ENCODE data around the gene APOL6. TPM values are rescaled to one million over a fixed set of nuclear protein-coding genes. Genes with fewer than 3 reads are reported as not detected.

The APOL6 gene
- total RNA-seq, 2 donors from 2014 or later: 15.3 to 26.5 TPM

DNA sequence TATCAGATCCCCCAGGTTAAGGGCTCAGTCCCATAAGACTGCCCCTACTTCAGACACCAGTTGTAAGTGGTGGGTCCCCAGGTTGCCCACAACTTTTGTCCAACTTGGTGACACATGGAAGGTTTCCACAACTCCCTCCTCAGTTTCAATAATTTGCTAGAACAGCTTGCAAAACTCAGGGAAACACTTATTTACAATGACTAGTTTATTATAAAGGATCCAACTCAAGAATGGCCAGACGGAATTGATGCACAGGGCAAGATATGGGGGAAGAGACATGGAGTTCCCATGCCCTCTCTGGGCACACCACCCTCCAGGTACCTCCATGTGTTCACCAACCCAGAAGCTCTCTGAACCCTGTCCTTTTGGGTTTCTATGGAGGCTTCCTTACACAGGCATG lies 5.6 kb downstream of the APOL6 start:
- no peak for ATAC-seq (ENCODE audit: insufficient number of reproducible peaks, low FRiP score, low read depth)
- Histone ChIP-seq H3K36me3 (peaks cover 10% of the 10 kb centered on the region), H3K27me3 (replicated peaks; ENCODE audit: insufficient read depth) (no peaks in the 10 kb centered on the region), H3K4me1 (ENCODE audit: control insufficient read depth in 1 of 2, low read depth in 2 of 2) (peaks cover 7 to 12% of the 10 kb centered on the region in 2 donors), H3K9me3 (no peaks in the 10 kb centered on the region), H3K27ac (no peak overlapping the region), H3K4me3 (no peak overlapping the region)
- DNase-seq (ENCODE audit: low spot score): no peak
- TF ChIP-seq, protein P1, sequence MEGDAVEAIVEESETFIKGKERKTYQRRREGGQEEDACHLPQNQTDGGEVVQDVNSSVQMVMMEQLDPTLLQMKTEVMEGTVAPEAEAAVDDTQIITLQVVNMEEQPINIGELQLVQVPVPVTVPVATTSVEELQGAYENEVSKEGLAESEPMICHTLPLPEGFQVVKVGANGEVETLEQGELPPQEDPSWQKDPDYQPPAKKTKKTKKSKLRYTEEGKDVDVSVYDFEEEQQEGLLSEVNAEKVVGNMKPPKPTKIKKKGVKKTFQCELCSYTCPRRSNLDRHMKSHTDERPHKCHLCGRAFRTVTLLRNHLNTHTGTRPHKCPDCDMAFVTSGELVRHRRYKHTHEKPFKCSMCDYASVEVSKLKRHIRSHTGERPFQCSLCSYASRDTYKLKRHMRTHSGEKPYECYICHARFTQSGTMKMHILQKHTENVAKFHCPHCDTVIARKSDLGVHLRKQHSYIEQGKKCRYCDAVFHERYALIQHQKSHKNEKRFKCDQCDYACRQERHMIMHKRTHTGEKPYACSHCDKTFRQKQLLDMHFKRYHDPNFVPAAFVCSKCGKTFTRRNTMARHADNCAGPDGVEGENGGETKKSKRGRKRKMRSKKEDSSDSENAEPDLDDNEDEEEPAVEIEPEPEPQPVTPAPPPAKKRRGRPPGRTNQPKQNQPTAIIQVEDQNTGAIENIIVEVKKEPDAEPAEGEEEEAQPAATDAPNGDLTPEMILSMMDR (IDR thresholded peaks at IDR 0.05): no peak

DNA sequence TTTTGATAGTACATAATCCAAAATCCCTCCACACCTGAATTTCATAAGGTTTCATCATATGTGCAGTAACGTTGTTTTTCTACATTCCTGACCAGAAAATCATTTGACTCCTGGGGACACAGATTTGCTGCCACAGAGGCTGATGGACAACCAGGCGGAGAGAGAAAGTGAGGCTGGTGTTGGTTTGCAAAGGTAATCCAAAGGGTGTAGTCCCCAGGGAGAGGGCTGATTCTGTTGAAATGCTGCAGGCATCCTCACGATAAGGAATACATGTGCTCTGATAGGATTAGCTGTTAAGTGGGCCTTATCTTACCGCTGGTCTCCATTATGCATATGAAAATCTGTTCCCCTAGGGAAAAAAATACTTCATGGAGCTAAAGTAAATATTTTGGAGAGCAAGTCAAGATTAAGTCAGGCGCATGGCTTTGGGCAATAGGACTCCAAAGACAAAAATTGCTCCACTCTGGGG lies 8.1 kb downstream of the APOL6 start:
- no peaks in the 10 kb centered on the region for H3K4me1 ChIP-seq (ENCODE audit: control insufficient read depth in 1 of 2, low read depth in 2 of 2)
- DNase-seq (ENCODE audit: low spot score) (no peak), ATAC-seq (ENCODE audit: insufficient number of reproducible peaks, low FRiP score, low read depth) (no peak)
- TF ChIP-seq, protein P1 (IDR thresholded peaks at IDR 0.05): no peak
- H3K36me3 ChIP-seq: peaks cover 19% of the 10 kb centered on the region
- no peak overlapping the region for H3K4me3 ChIP-seq
- H3K27ac ChIP-seq: no peak overlapping the region
- H3K9me3 ChIP-seq: no peaks in the 10 kb centered on the region
- no peaks in the 10 kb centered on the region for H3K27me3 ChIP-seq (replicated peaks; ENCODE audit: insufficient read depth)

DNA sequence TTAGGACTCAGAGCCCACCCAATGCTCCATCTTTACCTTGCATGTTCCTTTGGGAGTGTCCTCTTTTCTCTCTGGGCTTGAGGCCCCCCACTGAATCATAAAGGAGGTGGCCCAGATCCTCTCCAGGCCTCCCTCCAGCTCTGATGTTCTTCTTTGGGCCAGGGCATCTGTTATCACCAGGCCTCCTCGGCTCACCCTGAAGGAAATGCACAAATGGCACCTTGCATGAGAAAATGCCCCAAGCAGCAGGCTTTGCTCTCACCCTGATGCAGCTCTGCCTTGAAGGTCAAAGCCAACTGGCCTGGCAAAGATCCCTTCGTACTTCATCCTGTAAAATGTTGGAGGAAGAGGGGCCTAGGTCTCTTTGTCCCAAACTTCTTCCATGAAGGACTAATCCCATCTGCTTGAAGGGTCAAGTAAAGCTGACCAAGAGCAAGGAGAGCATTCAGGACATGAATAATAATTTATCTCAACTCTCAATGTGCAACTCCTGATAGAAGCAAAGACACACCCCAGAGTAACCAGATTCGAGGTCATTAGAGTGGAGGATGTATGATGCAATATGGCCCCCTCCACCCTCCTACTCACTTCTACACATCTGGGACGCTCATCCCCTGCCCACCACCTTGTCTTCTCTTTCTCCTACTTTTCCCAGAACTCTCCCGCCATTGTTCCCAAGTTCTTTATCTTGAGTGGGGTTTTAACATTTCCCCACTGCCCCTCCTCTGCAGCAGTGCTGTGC lies 9.5 kb downstream of the APOL6 start:
- ATAC-seq (ENCODE audit: insufficient number of reproducible peaks, low FRiP score, low read depth) (no peak), DNase-seq (ENCODE audit: low spot score) (no peak)
- no peak overlapping the region for H3K27ac ChIP-seq
- H3K4me1 ChIP-seq (ENCODE audit: control insufficient read depth in 1 of 2, low read depth in 2 of 2): peaks cover 2 to 9% of the 10 kb centered on the region in 2 donors
- H3K27me3 ChIP-seq (replicated peaks; ENCODE audit: insufficient read depth): no peaks in the 10 kb centered on the region
- TF ChIP-seq, protein P1 (IDR thresholded peaks at IDR 0.05): no peak
- H3K4me3 ChIP-seq: no peak overlapping the region
- H3K36me3 ChIP-seq: peaks cover 19% of the 10 kb centered on the region
- H3K9me3 ChIP-seq: no peaks in the 10 kb centered on the region

DNA sequence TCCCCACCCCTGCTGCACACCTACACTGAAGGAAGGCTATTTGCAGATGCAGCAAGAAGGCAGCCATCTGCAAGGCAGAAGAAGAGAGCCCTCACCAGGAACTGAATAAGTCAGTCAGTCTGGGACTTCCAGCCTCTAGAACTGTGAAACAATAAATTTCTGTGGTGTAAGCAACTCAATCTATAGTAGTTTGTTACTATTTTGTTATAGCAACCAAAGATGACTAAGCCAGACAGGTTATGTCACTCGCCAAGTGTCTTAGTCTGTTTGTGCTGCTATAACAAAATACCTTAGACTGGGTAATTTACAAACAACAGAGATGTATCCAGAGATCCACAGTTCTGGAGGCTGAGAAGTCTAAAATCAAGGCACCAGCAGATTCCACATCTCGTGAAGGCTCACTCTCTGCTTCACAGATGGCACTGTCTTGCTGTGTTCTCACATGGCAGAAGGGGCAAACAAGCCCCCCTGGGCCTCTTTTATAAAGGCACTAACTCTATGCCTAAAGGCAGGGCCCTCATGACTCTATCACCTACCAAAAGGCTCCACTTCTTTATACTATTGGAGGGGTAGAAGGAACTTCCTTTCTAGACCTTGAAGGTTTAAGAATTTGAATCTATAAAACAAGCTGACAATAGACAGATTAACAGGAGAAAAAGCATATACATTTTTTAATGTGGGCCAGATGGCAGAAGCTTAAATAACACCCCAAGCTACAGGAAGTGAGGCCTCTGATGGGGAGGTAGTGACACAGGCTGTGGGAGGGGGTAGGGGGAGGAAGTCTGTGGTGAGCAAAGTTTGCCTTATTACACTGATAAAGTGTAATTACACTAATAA lies 12.3 kb downstream of the APOL6 start:
- Histone ChIP-seq H3K27ac (peak overlapping the region in 1 of 2 donors; percentile 32), H3K36me3 (peaks cover 19% of the 10 kb centered on the region), H3K4me3 (no peak overlapping the region), H3K9me3 (no peaks in the 10 kb centered on the region), H3K27me3 (replicated peaks; ENCODE audit: insufficient read depth) (no peaks in the 10 kb centered on the region), H3K4me1 (ENCODE audit: control insufficient read depth in 1 of 2, low read depth in 2 of 2) (peaks cover 15 to 26% of the 10 kb centered on the region in 2 donors)
- ATAC-seq (ENCODE audit: insufficient number of reproducible peaks, low FRiP score, low read depth) (no peak), DNase-seq (ENCODE audit: low spot score) (no peak)
- TF ChIP-seq, protein P1 (IDR thresholded peaks at IDR 0.05): no peak

DNA sequence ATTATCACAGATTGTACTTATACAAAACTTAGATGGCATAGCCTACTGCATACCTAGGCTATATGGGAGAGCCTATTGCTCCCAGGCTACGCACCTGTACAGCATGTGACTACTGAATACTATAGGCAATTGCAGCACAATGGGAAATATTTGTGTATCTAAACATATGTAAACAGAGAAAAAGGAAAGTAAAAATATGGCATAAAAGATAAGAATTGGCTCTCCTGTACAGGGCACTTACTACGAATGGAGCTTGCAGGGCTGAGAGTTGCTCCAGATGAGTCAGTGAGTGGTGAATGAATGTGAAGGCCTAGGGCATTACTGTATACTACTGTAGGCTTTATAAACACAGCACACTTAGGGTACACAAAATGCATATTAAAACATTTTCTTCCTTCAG lies 13.2 kb downstream of the APOL6 start:
- ATAC-seq (ENCODE audit: insufficient number of reproducible peaks, low FRiP score, low read depth) (no peak), DNase-seq (ENCODE audit: low spot score) (no peak)
- TF ChIP-seq, protein P1 (IDR thresholded peaks at IDR 0.05): no peak
- Histone ChIP-seq H3K4me1 (ENCODE audit: control insufficient read depth in 1 of 2, low read depth in 2 of 2) (peaks cover 15 to 26% of the 10 kb centered on the region in 2 donors), H3K27me3 (replicated peaks; ENCODE audit: insufficient read depth) (no peaks in the 10 kb centered on the region), H3K27ac (no peak overlapping the region), H3K4me3 (no peak overlapping the region), H3K36me3 (peaks cover 19% of the 10 kb centered on the region), H3K9me3 (peaks cover 1% of the 10 kb centered on the region)
